Activated CD8-positive, alpha-beta T cell treated with anti-CD3 and anti-CD28 coated beads for 36 hours (primary cell): ENCODE data around the gene HMMR. TPM values are rescaled to one million over a fixed set of nuclear protein-coding genes. Genes with fewer than 3 reads are reported as not detected.
"Not testable (repeated sequence)": the region's sequence is repeated elsewhere in the genome, so short reads cannot be mapped to it uniquely, and the experiment has no call there.

Experiments used
- ATAC-seq: fragments of 200-7000 bp; cut with Tn5 transposase; one replicate; pipeline ENCODE4 v1.10.0; 2021; ENCODE audit warnings: mild to moderate bottlenecking, moderate library complexity
- CTCF ChIA-PET: fragments of 350-600 bp; sonication (Branson Sonifier 250); formaldehyde crosslinking; loops from one replicate; lab custom pipeline; 2021; ENCODE audit warnings: antibody characterized with exemption; lab: Charles Lee
- POLR2A ChIA-PET: fragments of 350-600 bp; sonication (Branson Sonifier 250); formaldehyde crosslinking; loops from one replicate; lab custom pipeline; 2021; ENCODE audit warnings: antibody characterized with exemption; lab: Charles Lee
- DNase-seq: peaks from one replicate; pipeline ENCODE4 v3.0.0-alpha.2; 2020
- H3K27ac Mint-ChIP-seq: one replicate; pipeline ENCODE4 v1.8.0; 2021; ENCODE audit warnings: mild to moderate bottlenecking, mixed read lengths
- H3K27me3 Mint-ChIP-seq: one replicate; pipeline ENCODE4 v1.8.0; 2021; ENCODE audit warnings: mixed read lengths
- H3K36me3 Mint-ChIP-seq: one replicate; pipeline ENCODE4 v1.8.0; 2021; ENCODE audit warnings: low read depth, mixed read lengths
- H3K4me1 Mint-ChIP-seq: one replicate; pipeline ENCODE4 v1.8.0; 2021; ENCODE audit warnings: low read depth, mixed read lengths
- H3K4me3 Mint-ChIP-seq: one replicate; pipeline ENCODE4 v1.8.0; 2021; ENCODE audit warnings: mild to moderate bottlenecking, moderate library complexity, mixed read lengths
- H3K9me3 Mint-ChIP-seq: one replicate; pipeline ENCODE4 v1.8.0; 2021; ENCODE audit warnings: mixed read lengths
- intact Hi-C: fragments of 100-400 bp; cut with micrococcal nuclease; formaldehyde crosslinking; loops from one replicate; pipeline ENCODE4 v1.10.0; 2022
- total RNA-seq, 2 experiments: library from RNA; stranded (reverse); gene quantifications; one replicate each; pipeline ENCODE4 v1.2.3, GENCODE V29; 2021
- TF ChIP-seq, protein P1 (sequence below): fragments of 200-600 bp; IDR thresholded peaks from one replicate; pipeline ENCODE4 v1.8.0; 2022; ENCODE audit warnings: antibody characterized with exemption, mild to moderate bottlenecking

HMMR gene
- total RNA-seq, 2 experiments from 2014 or later, result 94.2 to 95.2 TPM

- H3K4me3 Mint-ChIP-seq, result no peak overlapping the region
- H3K27me3 Mint-ChIP-seq, result peaks cover 8% of the 10 kb centered on the region
- H3K4me1 Mint-ChIP-seq, result no peaks in the 10 kb centered on the region
- TF ChIP-seq, protein P1, sequence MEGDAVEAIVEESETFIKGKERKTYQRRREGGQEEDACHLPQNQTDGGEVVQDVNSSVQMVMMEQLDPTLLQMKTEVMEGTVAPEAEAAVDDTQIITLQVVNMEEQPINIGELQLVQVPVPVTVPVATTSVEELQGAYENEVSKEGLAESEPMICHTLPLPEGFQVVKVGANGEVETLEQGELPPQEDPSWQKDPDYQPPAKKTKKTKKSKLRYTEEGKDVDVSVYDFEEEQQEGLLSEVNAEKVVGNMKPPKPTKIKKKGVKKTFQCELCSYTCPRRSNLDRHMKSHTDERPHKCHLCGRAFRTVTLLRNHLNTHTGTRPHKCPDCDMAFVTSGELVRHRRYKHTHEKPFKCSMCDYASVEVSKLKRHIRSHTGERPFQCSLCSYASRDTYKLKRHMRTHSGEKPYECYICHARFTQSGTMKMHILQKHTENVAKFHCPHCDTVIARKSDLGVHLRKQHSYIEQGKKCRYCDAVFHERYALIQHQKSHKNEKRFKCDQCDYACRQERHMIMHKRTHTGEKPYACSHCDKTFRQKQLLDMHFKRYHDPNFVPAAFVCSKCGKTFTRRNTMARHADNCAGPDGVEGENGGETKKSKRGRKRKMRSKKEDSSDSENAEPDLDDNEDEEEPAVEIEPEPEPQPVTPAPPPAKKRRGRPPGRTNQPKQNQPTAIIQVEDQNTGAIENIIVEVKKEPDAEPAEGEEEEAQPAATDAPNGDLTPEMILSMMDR, result no peak
- H3K9me3 Mint-ChIP-seq, result no peaks in the 10 kb centered on the region
- no peaks in the 10 kb centered on the region for H3K36me3 Mint-ChIP-seq
- DNase-seq, result no peak
- intact Hi-C loops, result no loop called here
- ChIA-PET POLR2A (no interaction called here), CTCF (interaction anchor here (1.4 kb wide), 1 partner anchor 32 kb away, joined by 5 read pairs; no protein-coding TSS in a partner anchor)
- no peak overlapping the region for H3K27ac Mint-ChIP-seq
- no peak for ATAC-seq
Observed at GRCh38 chr5:163532171-163533084, 72.0 kb downstream of the HMMR start.

- H3K9me3 Mint-ChIP-seq, result no peaks in the 10 kb centered on the region
- ChIA-PET CTCF (interaction anchor here (0.6 to 1.4 kb wide), 2 partner anchors 17 to 32 kb away, joined by 3 to 5 read pairs; no protein-coding TSS in a partner anchor), POLR2A (no interaction called here)
- TF ChIP-seq, protein P1, result no peak
- H3K27me3 Mint-ChIP-seq, result peaks cover 8% of the 10 kb centered on the region
- no peak for ATAC-seq
- H3K36me3 Mint-ChIP-seq, result no peaks in the 10 kb centered on the region
- intact Hi-C loops, result no loop called here
- no peak for DNase-seq
- H3K4me1 Mint-ChIP-seq, result no peaks in the 10 kb centered on the region
- H3K4me3 Mint-ChIP-seq, result no peak overlapping the region
- no peak overlapping the region for H3K27ac Mint-ChIP-seq
Observed at GRCh38 chr5:163533223-163533622, 72.8 kb downstream of the HMMR start.

DNA sequence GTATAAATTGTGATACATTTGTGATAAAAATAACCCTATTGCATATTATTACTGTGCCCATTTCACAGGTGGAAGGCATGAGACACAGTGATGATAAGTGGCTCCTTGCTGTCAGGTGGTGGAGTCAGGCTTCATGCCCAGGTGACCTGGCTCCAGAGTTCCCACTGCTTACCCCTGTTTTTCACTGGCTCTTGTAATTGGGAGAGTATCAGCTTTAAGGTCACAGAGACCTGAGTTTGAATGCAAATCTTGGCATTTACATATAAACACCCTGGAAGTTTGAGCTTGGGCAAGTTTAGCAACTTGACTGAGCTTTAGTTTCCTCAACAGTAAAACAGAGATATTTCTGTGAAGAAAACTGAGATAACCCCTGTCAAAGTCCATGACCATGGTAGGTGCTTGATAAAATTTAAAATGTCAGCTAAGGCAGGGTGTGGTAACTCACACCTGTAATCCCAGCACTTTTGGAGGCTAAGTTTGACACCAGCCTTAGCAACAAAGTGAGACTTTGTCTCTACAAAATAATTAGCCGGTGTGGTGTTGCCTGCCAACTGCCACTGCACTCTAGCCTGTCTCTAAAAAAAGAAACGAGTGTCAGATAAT, 74.2 kb downstream of the HMMR start:
- TF ChIP-seq, protein P1, result no peak
- H3K27me3 Mint-ChIP-seq, result peaks cover 8% of the 10 kb centered on the region
- no peak for DNase-seq
- H3K36me3 Mint-ChIP-seq, result no peaks in the 10 kb centered on the region
- no peak overlapping the region for H3K4me3 Mint-ChIP-seq
- H3K4me1 Mint-ChIP-seq, result no peaks in the 10 kb centered on the region
- CTCF ChIA-PET, result interaction anchor here (1.0 kb wide), 1 partner anchor 14 kb away, joined by 3 read pairs; no protein-coding TSS in a partner anchor
- no peak overlapping the region for H3K27ac Mint-ChIP-seq
- POLR2A ChIA-PET, result no interaction called here
- H3K9me3 Mint-ChIP-seq, result no peaks in the 10 kb centered on the region
- no peak for ATAC-seq
- intact Hi-C loops, result no loop called here

GRCh38 chr5:163535290-163535689, 74.9 kb downstream of the HMMR start:
- TF ChIP-seq, protein P1, result no peak
- DNase-seq (no peak), ATAC-seq (no peak)
- H3K36me3 Mint-ChIP-seq, result no peaks in the 10 kb centered on the region
- ChIA-PET CTCF (no interaction called here), POLR2A (no interaction called here)
- peaks cover 8% of the 10 kb centered on the region for H3K27me3 Mint-ChIP-seq
- H3K27ac Mint-ChIP-seq, result no peak overlapping the region
- intact Hi-C loops, result no loop called here
- no peaks in the 10 kb centered on the region for H3K9me3 Mint-ChIP-seq
- H3K4me3 Mint-ChIP-seq, result no peak overlapping the region
- H3K4me1 Mint-ChIP-seq, result no peaks in the 10 kb centered on the region

- H3K4me3 Mint-ChIP-seq, H3K4me1 Mint-ChIP-seq, H3K9me3 Mint-ChIP-seq, intact Hi-C loops, DNase-seq, H3K36me3 Mint-ChIP-seq, ATAC-seq, H3K27ac Mint-ChIP-seq, POLR2A ChIA-PET: not testable (repeated sequence)
- peaks cover 12% of the 10 kb centered on the region for H3K27me3 Mint-ChIP-seq
- CTCF ChIA-PET, result interaction anchor here (1.0 kb wide), 1 partner anchor 9 kb away, joined by 4 read pairs; no protein-coding TSS in a partner anchor
Observed at GRCh38 chr5:163536442-163536841, 76.0 kb downstream of the HMMR start.
